Globus pallidus (tissue), 1 donor: ENCODE results near the gene GALNT12.

ENCODE experiments used
- DNase-seq: peaks from one replicate; pipeline ENCODE4 v3.0.0-alpha.2; 2015; ENCODE audit warnings: low spot score

Gene GALNT12

GRCh38 chr9:98833090-98833956 is 25.9 kb downstream of the GALNT12 start:
- DNase-seq, result no peak

- DNase-seq, result no peak
Measured at GRCh38 chr9:98834386-98834785, 26.9 kb downstream of the GALNT12 start.

- no peak for DNase-seq
Measured at GRCh38 chr9:98836206-98836605, 28.7 kb downstream of the GALNT12 start.

GRCh38 chr9:98837516-98837915 is 30.0 kb downstream of the GALNT12 start:
- DNase-seq, result no peak

GRCh38 chr9:98838155-98838867 is 30.8 kb downstream of the GALNT12 start:
- DNase-seq, result no peak

- DNase-seq, result no peak
Measured at GRCh38 chr9:98838868-98839565, 31.5 kb downstream of the GALNT12 start.

- no peak for DNase-seq
Measured at GRCh38 chr9:98839724-98840123, 32.3 kb downstream of the GALNT12 start.

- no peak for DNase-seq
Measured at GRCh38 chr9:98842510-98842909, 35.0 kb downstream of the GALNT12 start.

- DNase-seq, result no peak
Measured at GRCh38 chr9:98846081-98846480, 38.6 kb downstream of the GALNT12 start.

GRCh38 chr9:98846879-98847278 is 39.4 kb downstream of the GALNT12 start:
- no peak for DNase-seq

- peak; percentile 94 for DNase-seq
Measured at GRCh38 chr9:98848450-98849149, 41.1 kb downstream of the GALNT12 start.

GRCh38 chr9:98849563-98849962 is 42.1 kb downstream of the GALNT12 start:
- DNase-seq, result no peak

GRCh38 chr9:98850851-98851729 is 43.6 kb downstream of the GALNT12 start:
- DNase-seq, result no peak

- DNase-seq, result no peak
Measured at GRCh38 chr9:98851730-98852459, 44.4 kb downstream of the GALNT12 start.

- no peak for DNase-seq
Measured at GRCh38 chr9:98852460-98852734, 44.9 kb downstream of the GALNT12 start.

- DNase-seq, result no peak
Measured at GRCh38 chr9:98852961-98853360, 45.5 kb downstream of the GALNT12 start.

GRCh38 chr9:98854266-98854665 is 46.8 kb downstream of the GALNT12 start:
- DNase-seq, result no peak

- DNase-seq, result no peak
Measured at GRCh38 chr9:98855592-98855991, 48.1 kb downstream of the GALNT12 start.

GRCh38 chr9:98856982-98857381 is 49.5 kb downstream of the GALNT12 start:
- no peak for DNase-seq

- DNase-seq, result no peak
Measured at GRCh38 chr9:98859941-98860340, 52.5 kb downstream of the GALNT12 start.

- peak; percentile 77 for DNase-seq
Measured at GRCh38 chr9:98860871-98861293, 53.4 kb downstream of the GALNT12 start.
